OCI-LY7 (cell line): ENCODE measurements around the gene GMDS. TPM values are rescaled to one million over a fixed set of nuclear protein-coding genes. Genes with fewer than 3 reads are reported as not detected.

Source experiments
- BruUV-seq: library from RNA; stranded (reverse); fragments of 400-500 nt; replicated peaks from 2 replicates; lab custom pipeline; 2021; lab: Mats Ljungman, UMichigan
- CTCF ChIA-PET: fragments of 300-600 bp; sonication (Branson Sonifier 250); formaldehyde crosslinking; loops from one replicate; lab custom pipeline; 2022; ENCODE audit warnings: antibody characterized with exemption; ENCODE audit not compliant: unreplicated experiment; lab: Charles Lee
- POLR2A ChIA-PET: fragments of 300-600 bp; sonication (Branson Sonifier 250); formaldehyde crosslinking; loops from one replicate; lab custom pipeline; 2022; ENCODE audit warnings: antibody characterized with exemption; lab: Charles Lee
- DNase-seq: peaks from one replicate; pipeline ENCODE4 v3.0.0-alpha.2; 2015; ENCODE audit warnings: low spot score
- H2AFZ ChIP-seq: fragments of 200-600 bp; sonication (generic), shearing (Covaris generic); 2 replicates; pipeline ENCODE4 v1.6.1; 2014; ENCODE audit warnings: mild to moderate bottlenecking, antibody characterized with exemption, low read length, moderate library complexity
- H3K27ac ChIP-seq: fragments of 200-600 bp; sonication (generic); 2 replicates; pipeline ENCODE4 v1.5.1; 2014; ENCODE audit warnings: mixed run types, low read depth, mild to moderate bottlenecking, moderate library complexity, low read length, inconsistent platforms; ENCODE audit not compliant: poor library complexity, severe bottlenecking
- H3K36me3 ChIP-seq: fragments of 200-600 bp; sonication (generic); 2 replicates; pipeline ENCODE4 v1.6.1; 2014; ENCODE audit warnings: mild to moderate bottlenecking, antibody characterized with exemption, low read length, moderate library complexity, mixed read lengths; ENCODE audit not compliant: insufficient read depth
- H3K4me1 ChIP-seq: fragments of 200-600 bp; sonication (generic); 2 replicates; pipeline ENCODE4 v1.5.1; 2014; ENCODE audit warnings: mild to moderate bottlenecking, low read length; ENCODE audit not compliant: insufficient read depth, poor library complexity, severe bottlenecking
- H3K4me2 ChIP-seq: fragments of 200-600 bp; sonication (generic); 2 replicates; pipeline ENCODE4 v1.6.1; 2014; ENCODE audit warnings: mild to moderate bottlenecking, low read length
- H3K4me3 ChIP-seq: fragments of 200-600 bp; sonication (generic); 2 replicates; pipeline ENCODE4 v1.5.1; 2014; ENCODE audit warnings: mild to moderate bottlenecking, low read depth, low read length; ENCODE audit not compliant: poor library complexity, severe bottlenecking
- H3K79me2 ChIP-seq: fragments of 200-600 bp; sonication (generic); 2 replicates; pipeline ENCODE4 v1.6.1; 2016; ENCODE audit warnings: low read depth, mild to moderate bottlenecking, low read length, moderate library complexity, mixed read lengths; ENCODE audit not compliant: insufficient read depth
- H3K9me2 ChIP-seq: fragments of 200-600 bp; sonication (generic); 2 replicates; pipeline ENCODE4 v1.6.1; 2016; ENCODE audit warnings: mild to moderate bottlenecking, low read length, mixed read lengths; ENCODE audit not compliant: insufficient read depth
- H3K9me3 ChIP-seq: fragments of 200-600 bp; sonication (generic); 2 replicates; pipeline ENCODE4 v1.6.1; 2014; ENCODE audit warnings: mild to moderate bottlenecking, mixed run types, low read length, mixed read lengths
- H4K20me1 ChIP-seq: fragments of 200-600 bp; sonication (generic); 2 replicates; pipeline ENCODE4 v1.6.1; 2014; ENCODE audit warnings: mild to moderate bottlenecking, antibody characterized with exemption, low read length, moderate library complexity, mixed read lengths; ENCODE audit not compliant: insufficient read depth
- CTCF ChIP-seq: fragments of 200-600 bp; sonication (generic); conservative IDR thresholded peaks from 2 replicates; pipeline ENCODE4 v1.5.1; 2014; ENCODE audit warnings: mild to moderate bottlenecking, antibody characterized with exemption, low read length, moderate library complexity, mixed read lengths
- EZH2phosphoT487 ChIP-seq: fragments of 200-600 bp; sonication (generic); IDR thresholded peaks from 2 replicates; pipeline ENCODE4 v1.6.1; 2018; ENCODE audit warnings: low read depth, borderline replicate concordance, mild to moderate bottlenecking, mixed run types, antibody characterized with exemption, low read length, moderate library complexity, mixed read lengths
- intact Hi-C: fragments of 100-400 bp; cut with micrococcal nuclease; formaldehyde crosslinking; loops from one replicate; pipeline ENCODE4 v1.10.0; 2022; ENCODE audit not compliant: unreplicated experiment
- total RNA-seq, 2 experiments: library from RNA; depleted of rRNA in 1 of 2; stranded (reverse); fragments of >200 nt in 1 of 2; shearing (Covaris generic) in 1 of 2; gene quantifications; 2 replicates each; pipeline ENCODE4 v1.2.3, GENCODE V29; 2014 to 2022

GMDS gene
- total RNA-seq, 2 experiments from 2014 or later: 9.9 to 26.8 TPM

GRCh38 chr6:1622220-1622850 is 623.1 kb downstream of the GMDS start:
- Histone ChIP-seq H3K9me2 (no peaks in the 10 kb centered on the region), H3K4me1 (no peaks in the 10 kb centered on the region), H3K4me3 (no peak overlapping the region), H3K9me3 (no peaks in the 10 kb centered on the region), H2AFZ (no peak overlapping the region), H3K79me2 (no peaks in the 10 kb centered on the region), H3K36me3 (no peaks in the 10 kb centered on the region), H3K4me2 (no peak overlapping the region), H3K27ac (no peak overlapping the region), H4K20me1 (no peaks in the 10 kb centered on the region; the same call in 1 of the 2 replicates)
- ChIA-PET CTCF (no interaction called here), POLR2A (interaction anchor here (0.5 kb wide), 1 partner anchor 810 kb away, joined by 3 read pairs; no protein-coding TSS in a partner anchor)
- intact Hi-C loops: no loop called here
- no TSS peak for BruUV-seq
- TF ChIP-seq EZH2phosphoT487 (no peak), CTCF (no peak)
- DNase-seq: no peak

GRCh38 chr6:1621070-1621701 is 624.2 kb downstream of the GMDS start:
- Histone ChIP-seq H4K20me1 (peaks cover 3% of the 10 kb centered on the region; the same call in 1 of the 2 replicates), H3K9me3 (no peaks in the 10 kb centered on the region), H3K79me2 (no peaks in the 10 kb centered on the region), H3K4me2 (no peak overlapping the region), H3K9me2 (no peaks in the 10 kb centered on the region), H3K4me3 (no peak overlapping the region), H3K36me3 (no peaks in the 10 kb centered on the region), H3K4me1 (no peaks in the 10 kb centered on the region), H3K27ac (no peak overlapping the region), H2AFZ (no peak overlapping the region)
- BruUV-seq: no TSS peak
- no peak for DNase-seq
- ChIA-PET POLR2A (no interaction called here), CTCF (no interaction called here)
- no peak for TF ChIP-seq EZH2phosphoT487
- TF ChIP-seq CTCF: no peak
- intact Hi-C loops: no loop called here

- CTCF ChIA-PET: no interaction called here
- no peak for DNase-seq
- H3K79me2 ChIP-seq: no peaks in the 10 kb centered on the region
- H2AFZ ChIP-seq: no peak overlapping the region
- no peak overlapping the region for H3K27ac ChIP-seq
- no peaks in the 10 kb centered on the region for H3K4me1 ChIP-seq
- no peaks in the 10 kb centered on the region for H3K9me2 ChIP-seq
- no peak overlapping the region for H3K4me3 ChIP-seq
- no peak overlapping the region for H3K4me2 ChIP-seq
- H4K20me1 ChIP-seq: peaks cover 3% of the 10 kb centered on the region; the same call in 1 of the 2 replicates
- no peaks in the 10 kb centered on the region for H3K9me3 ChIP-seq
- intact Hi-C loops: no loop called here
- no peak for TF ChIP-seq EZH2phosphoT487
- no peak for TF ChIP-seq CTCF
- H3K36me3 ChIP-seq: no peaks in the 10 kb centered on the region
- POLR2A ChIA-PET: no interaction called here
- no TSS peak for BruUV-seq
Measured at GRCh38 chr6:1620504-1621069, 624.8 kb downstream of the GMDS start.
